CD4-positive, alpha-beta T cell treated with Interleukin-6 at 100 ng/mL for 8 hours (primary cell): Measurements from ENCODE around the gene MOB4.
A peak's percentile ranks its signal among the peaks of the same experiment; 100 is the strongest.

Source experiments
- DNase-seq: peaks from one replicate; pipeline ENCODE4 v3.0.0-alpha.2; 2020; ENCODE audit warnings: mixed read lengths, low spot score

MOB4 gene

GRCh38 chr2:197591339-197592072, 75.6 kb downstream of the MOB4 start:
- no peak for DNase-seq

GRCh38 chr2:197596766-197597165, 80.9 kb downstream of the MOB4 start:
- DNase-seq, result no peak

GRCh38 chr2:197597166-197597565, 81.3 kb downstream of the MOB4 start:
- no peak for DNase-seq

- DNase-seq, result no peak
Observed at GRCh38 chr2:197598450-197598849, 82.6 kb downstream of the MOB4 start.

GRCh38 chr2:197599285-197599965, 83.6 kb downstream of the MOB4 start:
- peak; percentile 17 for DNase-seq

GRCh38 chr2:197600306-197600705, 84.4 kb downstream of the MOB4 start:
- no peak for DNase-seq

GRCh38 chr2:197601726-197602125, 85.9 kb downstream of the MOB4 start:
- DNase-seq, result no peak
